ENCODE measurements around the gene PRDM7. TPM values are rescaled to one million over a fixed set of nuclear protein-coding genes. Genes with fewer than 3 reads are reported as not detected.

Gene PRDM7
- total RNA-seq, 3 donors from 2014 or later: not detected

GRCh38 chr16:90022209-90023077 is 54.7 kb downstream of the PRDM7 start:
- TF ChIP-seq CTCF (IDR thresholded peaks at IDR 0.05): no peak
- H3K36me3 ChIP-seq (ENCODE audit: low read depth): no peaks in the 10 kb centered on the region
- intact Hi-C loops (cut with DNase I, micrococcal nuclease): no loop called here

GRCh38 chr16:90020838-90021382 is 56.2 kb downstream of the PRDM7 start:
- H3K4me1 ChIP-seq (ENCODE audit: low read depth): peaks cover 4% of the 10 kb centered on the region
- no peaks in the 10 kb centered on the region for H3K9me3 ChIP-seq
- intact Hi-C loops (cut with DNase I, micrococcal nuclease): no loop called here
- TF ChIP-seq CTCF (IDR thresholded peaks at IDR 0.05): no peak
- no peaks in the 10 kb centered on the region for H3K36me3 ChIP-seq (ENCODE audit: low read depth)
- no peak overlapping the region for H3K4me3 ChIP-seq
- ATAC-seq (no peak), DNase-seq (no peak)

More at GRCh38 chr16:90022209-90023077, 54.7 kb downstream of the PRDM7 start:
- Histone ChIP-seq H3K4me3 (peak overlapping the region; percentile 9), H3K4me1 (ENCODE audit: low read depth) (peaks cover 4% of the 10 kb centered on the region), H3K9me3 (no peaks in the 10 kb centered on the region)
- DNase-seq (peak; percentile 94 to 97 (median 94)), ATAC-seq (peak; percentile 94)

DNA sequence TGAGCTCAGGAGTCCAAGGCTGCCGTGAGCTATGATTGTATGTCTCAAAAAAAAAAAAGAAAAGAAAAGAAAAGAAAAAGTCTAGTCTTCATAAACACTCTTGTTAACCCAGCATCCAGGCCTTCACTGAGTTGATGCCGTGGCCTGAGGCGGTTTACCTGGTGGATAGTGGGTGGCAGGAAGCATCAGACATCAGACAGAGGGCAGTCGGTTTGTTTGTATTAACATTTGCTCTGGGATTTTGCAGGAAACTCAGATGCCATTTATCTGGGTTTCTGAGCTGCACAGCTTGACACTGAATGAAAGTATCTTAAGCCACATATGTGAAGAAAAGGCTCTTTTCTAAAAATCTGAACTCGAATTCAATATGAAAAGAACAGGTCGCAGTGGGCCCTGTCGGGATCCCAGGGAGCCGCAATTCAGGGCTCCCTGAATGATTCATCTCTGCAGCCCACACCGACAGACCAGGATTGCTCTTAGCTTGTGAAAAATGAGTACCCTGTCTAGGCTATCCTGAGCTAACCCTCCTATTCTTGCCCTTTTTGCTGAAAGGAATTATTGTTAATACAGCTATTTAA is 56.8 kb downstream of the PRDM7 start:
- no peak for TF ChIP-seq CTCF (IDR thresholded peaks at IDR 0.05)
- ATAC-seq: no peak
- H3K4me3 ChIP-seq: no peak overlapping the region
- H3K9me3 ChIP-seq: no peaks in the 10 kb centered on the region
- H3K4me1 ChIP-seq (ENCODE audit: low read depth): peaks cover 4% of the 10 kb centered on the region
- no peaks in the 10 kb centered on the region for H3K36me3 ChIP-seq (ENCODE audit: low read depth)
- intact Hi-C loops (cut with DNase I, micrococcal nuclease): no loop called here
- DNase-seq: peak in 1 of 3 donors; percentile 16

DNA sequence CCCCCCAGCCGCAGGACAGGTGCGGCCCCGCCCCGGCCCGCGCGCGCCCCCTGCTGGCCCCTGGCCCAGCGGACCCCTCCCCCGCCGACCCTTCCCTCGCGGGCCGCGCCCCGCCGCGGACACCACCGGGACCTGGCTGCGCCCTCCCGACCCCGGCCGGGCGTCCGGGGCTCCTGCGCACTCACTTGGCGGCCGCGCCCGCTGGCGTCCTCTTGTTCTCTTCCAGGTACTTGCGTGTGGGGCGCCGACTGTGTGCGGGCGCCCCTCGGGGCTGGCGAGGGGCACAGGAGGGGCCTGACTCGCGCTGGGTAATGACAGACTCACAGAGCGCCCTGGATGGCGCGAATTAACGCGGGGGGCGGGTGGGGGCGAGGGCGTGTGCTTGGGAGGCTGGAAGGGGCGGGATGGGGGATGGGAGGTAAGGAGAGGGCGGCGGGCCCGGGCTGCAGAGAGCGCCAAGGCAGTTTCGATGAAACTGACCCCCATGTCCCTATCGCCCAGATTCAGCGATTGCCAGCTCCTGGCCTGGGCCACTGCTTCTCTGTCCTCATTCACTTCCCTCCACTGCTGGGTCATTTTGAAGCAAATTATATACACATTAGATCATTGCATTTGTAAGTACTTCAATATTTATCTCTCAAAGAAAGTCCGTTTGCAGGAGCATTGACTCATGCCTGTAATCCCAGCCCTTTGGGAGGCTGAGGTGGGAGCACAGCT is 57.4 kb downstream of the PRDM7 start:
- Histone ChIP-seq H3K4me3 (peak overlapping the region; percentile 28), H3K9me3 (no peaks in the 10 kb centered on the region), H3K4me1 (ENCODE audit: low read depth) (peaks cover 4% of the 10 kb centered on the region), H3K36me3 (ENCODE audit: low read depth) (no peaks in the 10 kb centered on the region)
- ATAC-seq: peak; percentile 61
- intact Hi-C loops (cut with DNase I, micrococcal nuclease): no loop called here
- TF ChIP-seq CTCF (IDR thresholded peaks at IDR 0.05): no peak
- DNase-seq: peak in 2 of 3 donors; percentile 50 to 72
